Naive thymus-derived CD8-positive, alpha-beta T cell (primary cell): ENCODE results near the gene CPNE1. TPM values are rescaled to one million over a fixed set of nuclear protein-coding genes. Genes with fewer than 3 reads are reported as not detected.

ENCODE experiments used
- ATAC-seq, 2 donors: fragments of 150-1000 bp; cut with Tn5 transposase in 1 of 2; sonication (Bioruptor Pico), chemical (Tn5 transposase) in 1 of 2; 1 replicate in 1 of 2; 2 replicates in 1 of 2; pipeline ENCODE4 v1.10.0; 2021; ENCODE audit warnings: mild to moderate bottlenecking in 2 of 2, moderate library complexity in 2 of 2
- POLR2A ChIA-PET: fragments of 350-600 bp; sonication (Branson Sonifier 250); formaldehyde crosslinking; loops from one replicate; lab custom pipeline; 2021; ENCODE audit warnings: antibody characterized with exemption; lab: Charles Lee
- DNase-seq, 10 donors: peaks; one replicate each; pipeline versions ENCODE4 v3.0.0 to v3.0.0-alpha.2; 2020 to 2022
- H3K27ac Mint-ChIP-seq, 10 donors: one replicate each; pipeline ENCODE4 v1.8.0; 2020 to 2022; ENCODE audit warnings: mild to moderate bottlenecking in 10 of 10, mixed read lengths in 10 of 10, moderate library complexity in 4 of 10, inconsistent platforms in 1 of 10
- H3K27me3 Mint-ChIP-seq, 5 donors: one replicate each; pipeline ENCODE4 v1.8.0; 2021 to 2022; ENCODE audit warnings: mixed read lengths in 5 of 5
- H3K36me3 Mint-ChIP-seq, 3 donors: one replicate each; pipeline ENCODE4 v1.8.0; 2020 to 2022; ENCODE audit warnings: mixed read lengths in 3 of 3, mild to moderate bottlenecking in 2 of 3, inconsistent platforms in 1 of 3
- H3K4me1 Mint-ChIP-seq, 4 donors: one replicate each; pipeline ENCODE4 v1.8.0; 2021 to 2022; ENCODE audit warnings: mixed read lengths in 4 of 4
- H3K4me3 Mint-ChIP-seq, 10 donors: one replicate each; pipeline ENCODE4 v1.8.0; 2020 to 2022; ENCODE audit warnings: mild to moderate bottlenecking in 10 of 10, mixed read lengths in 10 of 10, moderate library complexity in 6 of 10, inconsistent platforms in 1 of 10
- H3K9me3 Mint-ChIP-seq, 9 donors: one replicate each; pipeline ENCODE4 v1.8.0; 2020 to 2022; ENCODE audit warnings: mixed read lengths in 9 of 9, mild to moderate bottlenecking in 3 of 9, inconsistent platforms in 1 of 9, moderate library complexity in 1 of 9
- polyA plus RNA-seq, 3 donors: library from polyadenylated mRNA; unstranded; fragments of 300-500 nt; fragmentation: Illumina TruSeq; gene quantifications; one replicate each; pipeline ENCODE4 v1.2.3, GENCODE V29; 2021
- total RNA-seq, 8 experiments: library from RNA in 2 of 8; stranded (reverse) in 2 of 8; gene quantifications; one replicate each; pipeline ENCODE4 v1.2.3 and lab custom pipeline; 2021 to 2026

The CPNE1 gene
- total and polyA plus RNA-seq, 5 experiments from 2014 or later = 329 to 454 (median 392) TPM

DNA sequence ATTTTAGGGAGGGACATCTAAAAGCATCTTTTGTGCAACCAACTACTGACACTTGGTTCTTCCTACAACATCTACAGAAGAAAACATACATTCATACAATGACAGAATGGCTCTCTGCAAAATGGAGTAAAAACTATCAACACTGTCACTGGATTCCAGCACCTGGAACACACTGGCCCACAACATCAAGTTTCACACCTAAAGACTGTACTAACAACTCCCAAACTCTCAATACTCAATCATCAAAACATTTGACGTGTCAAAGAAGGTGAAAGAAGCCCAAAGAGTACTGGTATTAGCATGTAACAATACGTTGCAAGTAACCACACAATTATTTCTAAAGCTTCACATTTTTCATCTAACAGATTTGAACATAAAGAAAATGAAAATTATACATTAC lies 2.1 kb downstream of the CPNE1 start:
- Mint-ChIP-seq H3K4me1 (peaks cover 14 to 69% (median 64%) of the 10 kb centered on the region in 4 donors), H3K36me3 (peaks cover 0 to 4% (median 2%) of the 10 kb centered on the region in 3 donors), H3K27ac (peak overlapping the region; percentile 68 to 100 (median 99)), H3K4me3 (peak overlapping the region; percentile 89 to 98 (median 96)), H3K27me3 (no peaks in the 10 kb centered on the region), H3K9me3 (no peaks in the 10 kb centered on the region)
- POLR2A ChIA-PET = interaction anchor here (2.4 to 7.6 kb wide), 3 partner anchors 45 to 109 kb away, joined by 10 to 101 read pairs (median 87); partner anchors contain the start of genes PHF20, RBM39 and SPAG4
- no peak for DNase-seq
- ATAC-seq = no peak

DNA sequence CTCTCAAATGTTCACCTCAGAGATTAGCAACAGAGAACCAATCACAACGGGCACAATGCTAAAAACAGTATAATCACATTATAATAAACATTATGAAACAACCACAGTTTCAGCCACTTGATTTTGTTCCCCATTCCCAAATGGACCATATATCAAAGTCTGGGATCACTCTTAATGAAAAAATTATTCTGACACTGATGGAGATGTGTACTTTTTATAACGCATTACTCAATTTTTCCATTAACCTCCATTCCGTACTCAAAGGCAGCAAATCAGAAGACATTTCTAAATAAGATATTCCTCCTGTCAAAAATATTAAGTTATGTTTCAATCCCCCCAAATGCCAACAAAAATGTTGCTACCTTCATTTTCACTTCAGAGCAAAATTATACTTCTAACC lies 2.8 kb downstream of the CPNE1 start:
- no peaks in the 10 kb centered on the region for H3K27me3 Mint-ChIP-seq
- POLR2A ChIA-PET = interaction anchor here (5.7 to 7.6 kb wide), 2 partner anchors 44 to 81 kb away, joined by 87 to 101 read pairs; partner anchors contain the start of genes RBM39 and SPAG4
- H3K4me3 Mint-ChIP-seq = peak overlapping the region; percentile 89 to 98 (median 96)
- peaks cover 0 to 11% (median 2%) of the 10 kb centered on the region in 3 donors for H3K36me3 Mint-ChIP-seq
- H3K4me1 Mint-ChIP-seq = peaks cover 20 to 75% (median 71%) of the 10 kb centered on the region in 4 donors
- ATAC-seq = no peak
- no peaks in the 10 kb centered on the region for H3K9me3 Mint-ChIP-seq
- no peak for DNase-seq
- peak overlapping the region; percentile 68 to 100 (median 99) for H3K27ac Mint-ChIP-seq

DNA sequence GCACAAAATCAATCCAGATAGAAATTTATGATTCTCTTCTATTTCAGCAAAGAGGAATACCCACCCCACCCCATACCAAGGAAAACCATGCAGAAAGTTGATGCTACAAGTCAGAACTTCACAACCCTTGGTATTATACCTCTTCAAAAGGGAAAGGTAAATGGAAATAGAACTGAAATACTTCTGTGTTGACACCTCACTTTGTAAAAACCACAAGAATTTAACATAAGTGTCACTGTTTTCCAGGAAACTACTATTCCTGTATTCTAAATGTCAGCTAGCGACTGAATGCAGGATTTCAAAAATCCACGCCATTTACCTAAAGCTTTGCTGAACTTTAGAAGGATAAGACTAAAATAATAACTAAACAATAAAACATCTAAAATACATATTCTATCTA lies 3.6 kb downstream of the CPNE1 start:
- DNase-seq = no peak
- peaks cover 0 to 15% (median 2%) of the 10 kb centered on the region in 3 donors for H3K36me3 Mint-ChIP-seq
- POLR2A ChIA-PET = interaction anchor here (5.7 to 7.6 kb wide), 2 partner anchors 43 to 82 kb away, joined by 87 to 101 read pairs; partner anchors contain the start of genes RBM39 and SPAG4
- peak overlapping the region; percentile 89 to 98 (median 96) for H3K4me3 Mint-ChIP-seq
- H3K27ac Mint-ChIP-seq = peak overlapping the region; percentile 68 to 100 (median 98)
- peaks cover 21 to 82% (median 76%) of the 10 kb centered on the region in 4 donors for H3K4me1 Mint-ChIP-seq
- no peaks in the 10 kb centered on the region for H3K27me3 Mint-ChIP-seq
- ATAC-seq = no peak
- no peaks in the 10 kb centered on the region for H3K9me3 Mint-ChIP-seq

DNA sequence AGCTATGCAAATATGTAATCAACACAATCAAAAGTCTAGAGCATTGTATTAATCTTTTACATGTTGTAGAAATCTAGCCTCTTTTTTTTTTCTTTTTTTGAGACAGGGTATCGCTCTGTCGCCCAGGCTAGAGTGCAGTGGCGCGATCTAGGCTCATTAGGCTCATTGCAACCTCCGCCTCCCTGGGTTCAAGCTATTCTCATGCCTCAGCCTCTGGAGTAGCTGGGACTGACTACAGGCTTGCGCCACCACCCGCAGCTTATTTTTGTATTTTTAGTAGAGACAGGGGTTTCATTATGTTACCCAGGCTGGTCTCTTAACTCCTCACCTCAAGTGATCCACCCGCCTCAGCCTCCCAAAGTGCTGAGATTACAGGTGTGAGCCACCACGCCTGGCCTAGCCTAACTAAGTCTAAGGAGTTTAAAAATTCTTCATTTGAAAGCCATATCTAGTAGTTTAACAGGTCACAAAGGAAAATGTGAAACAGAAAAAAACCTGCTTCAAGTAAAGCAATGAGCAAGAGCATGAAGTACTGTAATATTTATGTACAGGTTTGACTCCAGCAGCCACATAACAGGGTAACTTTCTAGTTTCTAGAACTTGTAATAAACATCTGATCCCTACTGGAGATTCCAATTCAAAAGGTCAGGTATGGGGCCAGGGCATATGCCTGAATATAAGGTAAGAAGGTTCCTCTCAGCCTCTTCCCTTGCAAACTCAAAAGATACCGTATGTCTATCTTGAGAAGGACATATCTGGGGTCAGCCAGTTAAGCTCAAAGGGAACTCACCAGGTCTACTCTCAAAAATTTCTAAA lies 4.4 kb downstream of the CPNE1 start:
- ATAC-seq = no peak
- Mint-ChIP-seq H3K36me3 (peaks cover 0 to 15% (median 2%) of the 10 kb centered on the region in 3 donors), H3K4me1 (peaks cover 21 to 82% (median 76%) of the 10 kb centered on the region in 4 donors), H3K4me3 (peak overlapping the region; percentile 89 to 98 (median 96)), H3K27ac (peak overlapping the region; percentile 70 to 100 (median 98)), H3K9me3 (no peaks in the 10 kb centered on the region), H3K27me3 (no peaks in the 10 kb centered on the region)
- no peak for DNase-seq
- POLR2A ChIA-PET = interaction anchor here (0.7 to 7.6 kb wide), 2 partner anchors 43 to 1008 kb away, joined by 3 to 101 read pairs; partner anchors contain the start of gene SPAG4

DNA sequence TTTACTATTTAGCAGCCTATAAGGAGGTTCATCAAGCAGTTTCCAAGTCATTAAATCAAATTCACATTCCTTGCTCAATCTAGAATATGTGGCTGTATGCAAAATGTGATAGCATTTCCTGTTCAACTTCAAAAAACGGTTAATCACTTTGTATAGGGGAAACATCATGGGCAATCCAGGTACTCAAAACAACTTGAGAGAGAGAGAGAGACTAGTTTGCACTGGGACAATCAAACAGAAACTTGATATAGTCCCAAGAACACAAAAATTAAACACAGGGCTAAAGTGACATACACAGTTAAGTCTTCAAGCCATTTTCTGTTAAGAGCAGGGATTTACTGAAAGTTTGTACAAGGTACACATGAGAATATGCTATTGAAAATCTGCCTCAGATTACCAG lies 7.4 kb downstream of the CPNE1 start:
- Mint-ChIP-seq H3K4me3 (peak overlapping the region; percentile 13 to 76 (median 58)), H3K36me3 (peaks cover 0 to 19% (median 2%) of the 10 kb centered on the region in 3 donors), H3K9me3 (no peaks in the 10 kb centered on the region), H3K27ac (peak overlapping the region; percentile 2 to 90 (median 64)), H3K27me3 (no peaks in the 10 kb centered on the region), H3K4me1 (peaks cover 16 to 60% (median 55%) of the 10 kb centered on the region in 4 donors)
- POLR2A ChIA-PET = interaction anchor here (0.6 to 1.7 kb wide), 3 partner anchors 19 to 41 kb away, joined by 3 read pairs; partner anchors contain the start of gene SPAG4
- peak; percentile 22 to 65 for ATAC-seq
- no peak for DNase-seq

DNA sequence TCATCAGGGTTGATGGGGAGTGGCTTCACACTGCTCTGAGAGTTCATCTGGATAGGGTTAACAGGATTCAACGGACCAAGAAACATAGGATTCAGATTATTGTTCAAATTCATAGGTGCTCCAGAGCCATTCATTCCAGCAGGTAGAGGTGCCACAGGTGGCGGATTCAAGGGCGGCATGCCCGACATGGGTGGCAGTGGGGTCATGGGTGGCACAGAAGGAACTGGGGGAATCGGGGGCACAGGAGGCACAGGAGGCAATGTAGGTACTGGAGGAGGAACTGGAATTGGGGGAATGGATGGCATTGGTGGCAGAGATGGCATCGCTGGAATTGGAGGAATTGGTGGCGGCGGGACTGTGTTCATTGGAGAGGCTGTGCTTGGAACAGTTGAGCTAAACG lies 10.3 kb downstream of the CPNE1 start:
- POLR2A ChIA-PET = interaction anchor here (2.9 kb wide), 1 partner anchor 10 kb away, joined by 12 read pairs; the partner anchor contains the start of genes CPNE1 and RBM12
- Mint-ChIP-seq H3K27ac (no peak overlapping the region), H3K9me3 (no peaks in the 10 kb centered on the region), H3K4me1 (peaks cover 20 to 57% (median 47%) of the 10 kb centered on the region in 4 donors), H3K27me3 (no peaks in the 10 kb centered on the region), H3K4me3 (no peak overlapping the region), H3K36me3 (peaks cover 0 to 39% (median 2%) of the 10 kb centered on the region in 3 donors)
- ATAC-seq = no peak
- DNase-seq = no peak

DNA sequence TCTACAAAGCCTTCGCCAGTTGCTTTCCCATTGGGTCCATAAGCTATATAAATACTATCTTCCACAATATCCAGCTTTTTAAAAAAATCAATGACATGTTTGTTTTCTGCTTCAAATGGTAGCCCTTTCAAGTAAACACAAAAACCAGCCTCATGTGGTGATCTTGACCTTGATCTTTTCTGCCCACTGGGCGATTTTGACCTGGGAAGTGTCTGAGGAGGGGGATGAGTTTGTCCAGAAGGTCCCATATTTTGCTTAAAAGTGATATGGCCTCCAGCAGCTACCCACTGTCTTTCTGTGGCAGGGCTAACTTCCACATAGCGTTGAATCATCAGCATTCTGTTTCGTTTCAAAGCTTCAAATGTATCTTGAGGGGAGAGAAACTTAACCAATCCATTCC lies 10.8 kb downstream of the CPNE1 start:
- ATAC-seq (no peak), DNase-seq (no peak)
- Mint-ChIP-seq H3K36me3 (peaks cover 0 to 44% (median 2%) of the 10 kb centered on the region in 3 donors), H3K27me3 (no peaks in the 10 kb centered on the region), H3K4me1 (peaks cover 20 to 57% (median 46%) of the 10 kb centered on the region in 4 donors), H3K9me3 (no peaks in the 10 kb centered on the region), H3K27ac (no peak overlapping the region), H3K4me3 (no peak overlapping the region)
- POLR2A ChIA-PET = interaction anchor here (2.9 kb wide), 1 partner anchor 10 kb away, joined by 12 read pairs; the partner anchor contains the start of genes CPNE1 and RBM12

DNA sequence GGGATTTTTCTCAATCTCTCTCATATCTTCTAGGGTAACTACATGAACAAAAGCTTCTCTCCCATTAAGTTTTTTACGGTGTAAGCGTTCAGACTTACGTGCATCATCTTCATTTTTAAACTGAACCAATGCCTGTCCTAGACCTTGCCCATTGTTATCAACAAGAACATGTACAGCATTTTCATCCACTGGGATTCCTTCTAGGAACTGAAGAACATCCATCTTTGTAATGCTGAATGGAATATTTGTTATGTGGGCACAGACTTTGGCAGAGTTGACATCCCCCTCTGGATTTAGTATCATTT lies 11.3 kb downstream of the CPNE1 start:
- no peak for ATAC-seq
- DNase-seq = no peak
- Mint-ChIP-seq H3K27ac (no peak overlapping the region), H3K4me1 (peaks cover 20 to 57% (median 46%) of the 10 kb centered on the region in 4 donors), H3K27me3 (no peaks in the 10 kb centered on the region), H3K9me3 (no peaks in the 10 kb centered on the region), H3K36me3 (peaks cover 0 to 48% (median 0%) of the 10 kb centered on the region in 3 donors), H3K4me3 (no peak overlapping the region)
- POLR2A ChIA-PET = interaction anchor here (2.9 kb wide), 1 partner anchor 11 kb away, joined by 12 read pairs; the partner anchor contains the start of genes CPNE1 and RBM12

DNA sequence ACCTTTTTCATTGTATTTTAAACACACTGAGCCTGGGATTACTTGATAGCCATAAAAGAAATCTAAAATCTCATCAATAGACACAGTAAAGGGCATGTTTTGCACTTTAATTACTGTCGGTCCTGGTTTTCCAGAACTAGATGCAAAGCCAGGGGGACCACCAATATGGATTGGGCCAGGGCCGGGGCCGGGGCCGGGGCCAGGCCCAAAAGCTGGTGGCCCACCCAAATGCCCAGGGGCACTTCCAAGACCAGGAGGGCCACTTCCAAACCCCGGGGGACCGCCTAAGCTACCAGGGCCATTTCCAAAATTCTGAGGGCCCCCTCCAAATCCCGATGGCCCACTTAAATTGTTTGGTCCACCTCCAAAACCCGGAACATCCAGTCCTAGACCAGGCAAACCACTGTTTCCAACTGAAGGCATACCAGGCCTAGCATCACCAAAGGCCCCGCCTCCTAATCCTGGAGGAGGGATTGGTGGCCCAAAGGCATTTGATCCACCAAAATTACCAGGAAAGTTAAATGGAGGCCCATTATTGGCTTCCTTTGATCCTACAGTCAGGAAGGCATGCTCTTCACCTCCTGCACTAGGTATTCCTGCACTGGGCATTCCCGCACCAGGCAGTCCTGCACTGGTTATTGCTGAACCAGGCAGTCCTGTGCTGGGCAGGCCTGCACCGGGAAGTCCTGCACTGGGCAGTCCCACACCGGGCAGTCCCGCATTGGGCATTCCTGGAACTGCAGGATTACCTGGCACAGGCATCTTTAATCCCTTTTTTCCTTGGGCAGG lies 11.9 kb downstream of the CPNE1 start:
- peaks cover 21 to 58% (median 48%) of the 10 kb centered on the region in 4 donors for H3K4me1 Mint-ChIP-seq
- H3K27ac Mint-ChIP-seq = peak overlapping the region in 1 of 10 donors; percentile 44
- no peak for DNase-seq
- H3K36me3 Mint-ChIP-seq = peaks cover 0 to 54% (median 0%) of the 10 kb centered on the region in 3 donors
- POLR2A ChIA-PET = interaction anchor here (1.1 to 2.9 kb wide), 2 partner anchors 11 to 37 kb away, joined by 3 to 12 read pairs; partner anchors contain the start of genes CPNE1, RBM12 and SPAG4
- no peaks in the 10 kb centered on the region for H3K27me3 Mint-ChIP-seq
- H3K4me3 Mint-ChIP-seq = no peak overlapping the region
- H3K9me3 Mint-ChIP-seq = no peaks in the 10 kb centered on the region
- ATAC-seq = no peak

DNA sequence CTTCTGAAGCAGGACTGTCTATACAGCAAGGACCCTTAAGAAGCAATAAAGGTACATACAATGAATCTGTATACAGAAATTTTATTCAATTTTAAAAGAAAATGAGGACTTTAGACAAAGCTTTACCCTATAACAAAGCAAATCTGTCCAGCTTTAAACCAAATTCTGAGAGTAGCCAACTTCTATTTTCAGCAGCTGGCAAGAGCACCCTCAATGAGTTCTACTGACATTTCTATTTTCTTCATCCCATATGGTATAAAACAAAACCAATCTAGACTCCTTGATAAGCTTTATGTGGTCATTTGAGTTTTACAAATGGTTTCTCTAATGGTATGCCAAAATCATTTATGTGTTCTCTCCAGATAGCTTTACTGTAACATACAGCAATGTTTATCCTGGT lies 12.7 kb downstream of the CPNE1 start:
- H3K27me3 Mint-ChIP-seq = no peaks in the 10 kb centered on the region
- POLR2A ChIA-PET = interaction anchor here (1.1 kb wide), 1 partner anchor 36 kb away, joined by 3 read pairs; the partner anchor contains the start of gene SPAG4
- H3K4me1 Mint-ChIP-seq = peaks cover 17 to 56% (median 45%) of the 10 kb centered on the region in 4 donors

DNA sequence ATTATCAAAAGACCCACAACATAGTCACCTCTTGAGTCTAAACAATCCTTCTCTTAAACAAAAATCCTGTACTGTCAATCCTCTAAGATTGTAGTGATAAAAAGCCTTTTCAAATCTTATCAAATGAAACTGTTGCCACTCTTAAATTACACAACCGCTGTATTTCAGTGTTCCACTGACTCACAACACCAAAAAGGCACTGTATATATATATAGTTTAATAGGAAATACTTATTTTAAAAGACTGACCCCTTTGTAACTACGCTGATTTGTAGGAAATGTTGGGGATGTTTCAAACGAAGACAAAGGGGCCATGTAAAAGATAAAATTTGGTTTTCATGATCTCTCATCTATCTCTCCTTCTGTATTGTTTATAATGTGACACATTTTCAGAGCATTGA lies 14.1 kb downstream of the CPNE1 start:
- Mint-ChIP-seq H3K9me3 (no peaks in the 10 kb centered on the region), H3K4me3 (no peak overlapping the region), H3K27ac (peak overlapping the region in 3 of 10 donors; percentile 4 to 51 (median 31)), H3K36me3 (peaks cover 0 to 49% (median 0%) of the 10 kb centered on the region in 3 donors), H3K4me1 (peaks cover 17 to 58% (median 44%) of the 10 kb centered on the region in 4 donors), H3K27me3 (no peaks in the 10 kb centered on the region)
- POLR2A ChIA-PET = no interaction called here
- DNase-seq (no peak), ATAC-seq (no peak)

More for the DNA sequence above, 12.7 kb downstream of the CPNE1 start:
- Mint-ChIP-seq H3K4me3 (no peak overlapping the region), H3K9me3 (no peaks in the 10 kb centered on the region), H3K27ac (peak overlapping the region in 2 of 10 donors; percentile 12 to 52), H3K36me3 (peaks cover 0 to 52% (median 0%) of the 10 kb centered on the region in 3 donors)
- no peak for ATAC-seq
- DNase-seq = no peak

DNA sequence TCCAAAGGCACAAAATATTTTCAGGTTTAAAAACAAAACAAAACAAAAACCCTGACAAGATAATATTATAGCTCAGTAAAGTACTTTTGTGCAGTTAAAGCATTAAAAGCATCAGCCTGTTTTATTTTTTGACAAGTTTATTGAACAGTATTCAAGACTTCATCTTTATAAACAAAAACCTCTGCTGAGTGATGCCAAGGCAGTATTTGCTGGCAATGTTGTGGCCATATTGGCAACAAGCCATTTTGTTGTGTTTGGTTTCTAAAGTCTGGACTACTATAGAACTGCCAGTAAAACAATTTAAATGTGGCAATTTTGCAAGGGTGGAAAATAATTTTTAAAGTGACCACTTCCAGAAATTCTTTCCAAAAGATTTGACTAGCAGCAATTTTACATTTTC lies 15.9 kb downstream of the CPNE1 start:
- no peak for DNase-seq
- Mint-ChIP-seq H3K36me3 (peaks cover 0 to 55% (median 0%) of the 10 kb centered on the region in 3 donors), H3K9me3 (no peaks in the 10 kb centered on the region), H3K27me3 (no peaks in the 10 kb centered on the region), H3K4me3 (no peak overlapping the region), H3K27ac (peak overlapping the region in 7 of 10 donors; percentile 4 to 75 (median 34)), H3K4me1 (peaks cover 29 to 76% (median 62%) of the 10 kb centered on the region in 4 donors)
- POLR2A ChIA-PET = no interaction called here
- ATAC-seq = no peak
